Retinal pigment epithelial cell (primary cell): ENCODE data around the gene VWC2L.

ENCODE experiments used
- DNase-seq: peaks from one replicate; pipeline ENCODE4 v3.0.0-alpha.2; 2010; ENCODE audit warnings: low read depth
- H3K4me3 ChIP-seq: 2 replicates; pipeline ENCODE4 v1.5.1; 2011; ENCODE audit warnings: mild to moderate bottlenecking, low read length, control low read depth, moderate library complexity
- TF ChIP-seq, protein P1 (sequence below): conservative IDR thresholded peaks from 2 replicates; pipeline ENCODE4 v1.5.1; 2011; ENCODE audit warnings: low read depth, low read length, control low read depth, inconsistent platforms

Gene VWC2L

DNA sequence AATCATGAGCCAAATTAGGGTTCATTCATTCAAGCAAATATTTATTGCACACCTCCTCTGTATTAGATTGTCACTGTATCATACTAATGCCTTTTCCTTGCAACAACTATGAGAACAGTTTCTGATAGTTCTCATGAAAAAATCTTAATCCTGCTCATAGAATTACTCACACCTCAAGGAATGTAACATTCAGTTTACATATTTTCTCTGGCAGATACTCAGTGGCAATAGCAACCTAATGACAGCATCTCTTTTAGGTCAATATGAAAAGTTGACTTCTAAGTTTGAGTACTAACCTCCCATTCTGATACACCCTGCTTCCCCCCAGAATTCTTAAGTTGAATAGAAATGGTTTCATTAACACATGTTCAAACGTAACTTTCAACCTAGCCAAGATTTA, 132.0 kb downstream of the VWC2L start:
- no peak overlapping the region for H3K4me3 ChIP-seq
- peak; percentile 62 for DNase-seq
- TF ChIP-seq, protein P1, sequence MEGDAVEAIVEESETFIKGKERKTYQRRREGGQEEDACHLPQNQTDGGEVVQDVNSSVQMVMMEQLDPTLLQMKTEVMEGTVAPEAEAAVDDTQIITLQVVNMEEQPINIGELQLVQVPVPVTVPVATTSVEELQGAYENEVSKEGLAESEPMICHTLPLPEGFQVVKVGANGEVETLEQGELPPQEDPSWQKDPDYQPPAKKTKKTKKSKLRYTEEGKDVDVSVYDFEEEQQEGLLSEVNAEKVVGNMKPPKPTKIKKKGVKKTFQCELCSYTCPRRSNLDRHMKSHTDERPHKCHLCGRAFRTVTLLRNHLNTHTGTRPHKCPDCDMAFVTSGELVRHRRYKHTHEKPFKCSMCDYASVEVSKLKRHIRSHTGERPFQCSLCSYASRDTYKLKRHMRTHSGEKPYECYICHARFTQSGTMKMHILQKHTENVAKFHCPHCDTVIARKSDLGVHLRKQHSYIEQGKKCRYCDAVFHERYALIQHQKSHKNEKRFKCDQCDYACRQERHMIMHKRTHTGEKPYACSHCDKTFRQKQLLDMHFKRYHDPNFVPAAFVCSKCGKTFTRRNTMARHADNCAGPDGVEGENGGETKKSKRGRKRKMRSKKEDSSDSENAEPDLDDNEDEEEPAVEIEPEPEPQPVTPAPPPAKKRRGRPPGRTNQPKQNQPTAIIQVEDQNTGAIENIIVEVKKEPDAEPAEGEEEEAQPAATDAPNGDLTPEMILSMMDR = no peak

DNA sequence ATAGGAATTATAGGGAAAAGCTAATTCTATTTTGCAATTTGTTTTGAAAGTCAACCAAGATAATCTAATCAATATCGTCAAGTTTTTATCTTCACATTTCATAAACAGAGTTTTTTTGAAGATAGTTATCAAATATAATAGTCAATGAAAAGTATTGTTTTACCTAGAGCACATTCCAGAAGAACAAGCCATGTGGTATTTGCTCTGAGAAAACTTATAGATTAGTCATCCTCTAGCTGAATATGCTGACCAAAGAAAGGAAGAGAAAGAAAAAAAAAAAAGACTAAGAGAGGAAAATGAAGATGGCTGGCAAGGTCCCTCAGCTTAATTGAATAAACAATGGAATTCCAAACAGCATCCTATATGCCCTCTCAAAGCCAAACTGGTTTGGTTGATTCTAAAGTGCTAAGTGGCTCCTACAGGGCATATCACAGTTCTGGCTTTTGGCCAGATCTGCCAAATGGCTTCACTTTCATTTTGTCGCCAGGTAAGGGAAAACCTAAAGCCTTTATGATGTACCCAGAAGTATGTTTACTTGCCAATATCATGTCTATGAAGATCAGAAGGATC, 132.6 kb downstream of the VWC2L start:
- TF ChIP-seq, protein P1 = no peak
- DNase-seq = no peak
- no peak overlapping the region for H3K4me3 ChIP-seq

DNA sequence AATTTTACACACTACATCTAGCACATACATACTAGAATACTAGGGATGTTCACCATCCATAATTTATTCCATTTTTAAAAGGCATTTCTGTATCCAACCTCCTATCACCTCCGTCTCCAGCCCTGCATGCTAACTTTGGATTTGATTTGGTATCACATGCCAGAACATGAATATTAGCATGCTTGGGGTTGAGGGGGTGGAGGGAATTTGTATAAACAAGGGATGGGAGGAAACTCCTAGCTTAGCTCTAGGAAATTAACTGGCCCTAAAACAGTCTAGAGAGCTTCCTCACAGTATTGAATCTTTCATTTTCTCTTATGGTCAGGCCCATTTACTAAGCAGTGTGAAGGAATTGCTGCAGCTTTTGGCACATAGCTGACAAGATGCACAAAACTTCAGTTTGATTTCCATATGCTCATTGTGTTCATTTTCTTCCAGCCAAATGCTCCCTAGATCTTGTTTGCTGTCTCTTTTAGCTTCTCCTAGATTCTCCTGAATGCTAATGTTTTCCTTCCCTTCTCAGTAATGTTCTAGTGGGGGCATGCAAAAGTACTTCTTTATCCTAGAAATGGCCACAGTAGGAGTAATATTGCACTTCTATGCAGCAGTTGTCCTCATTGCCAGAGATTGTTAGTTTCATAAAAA, 135.2 kb downstream of the VWC2L start:
- H3K4me3 ChIP-seq = no peak overlapping the region
- DNase-seq = no peak
- TF ChIP-seq, protein P1 = no peak

DNA sequence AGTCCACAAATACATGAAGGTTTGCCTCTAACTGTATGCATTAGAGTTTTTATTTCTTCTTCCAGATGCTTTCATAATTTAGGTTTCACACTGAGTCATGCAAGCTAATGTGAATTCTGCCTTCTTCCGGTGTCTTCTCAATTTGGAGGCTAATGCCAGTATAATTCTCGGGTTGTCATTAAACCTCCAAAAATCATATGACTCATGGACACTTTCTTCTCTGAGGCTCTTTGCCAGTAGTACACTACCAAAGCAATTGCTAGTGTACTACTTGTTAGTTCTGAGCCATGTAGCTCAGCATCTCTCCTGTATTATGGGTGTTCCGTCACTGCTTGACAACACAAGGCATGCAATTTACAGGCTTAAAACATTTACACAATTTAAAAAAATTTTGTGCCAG, 137.1 kb downstream of the VWC2L start:
- DNase-seq = no peak
- TF ChIP-seq, protein P1 = no peak
- H3K4me3 ChIP-seq = no peak overlapping the region

DNA sequence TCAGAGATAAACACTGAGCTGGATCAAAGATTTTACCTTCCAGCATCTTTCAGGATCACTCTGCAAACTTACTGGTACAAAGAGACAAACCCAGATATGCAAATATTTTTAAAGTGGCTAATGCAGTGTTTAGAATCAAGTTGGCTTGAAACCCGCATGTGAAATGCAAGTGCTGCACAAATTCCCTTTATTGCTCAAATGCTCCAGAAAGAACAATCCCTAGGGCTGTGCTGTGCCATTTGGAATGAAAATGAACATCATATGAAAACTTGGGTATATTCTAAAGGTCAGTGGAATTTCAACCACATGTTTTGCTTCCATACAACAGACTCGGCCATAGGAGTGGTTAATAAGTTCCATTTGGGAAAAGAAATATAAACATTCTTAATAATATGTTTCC, 139.1 kb downstream of the VWC2L start:
- TF ChIP-seq, protein P1 = no peak
- H3K4me3 ChIP-seq = no peak overlapping the region
- DNase-seq = no peak

DNA sequence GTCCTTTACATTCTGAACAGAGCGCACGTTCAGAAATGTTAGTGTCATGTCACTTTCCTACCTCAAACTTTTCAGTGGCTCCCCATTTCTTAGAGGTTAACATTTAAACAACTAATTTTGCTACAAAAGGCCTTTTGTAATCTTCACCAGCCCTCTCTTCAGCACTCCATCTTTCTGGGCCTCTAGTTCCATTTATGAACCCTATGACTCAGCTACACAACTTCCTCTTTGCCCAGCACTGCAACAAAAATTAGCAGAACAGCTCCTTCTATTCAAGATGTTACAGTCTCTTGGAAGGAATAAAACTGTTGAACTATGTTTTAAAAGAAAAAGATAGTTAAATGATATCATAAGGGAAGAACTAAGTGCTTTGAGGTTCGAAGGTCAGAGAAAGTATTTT, 139.9 kb downstream of the VWC2L start:
- TF ChIP-seq, protein P1 = no peak
- DNase-seq = no peak

DNA sequence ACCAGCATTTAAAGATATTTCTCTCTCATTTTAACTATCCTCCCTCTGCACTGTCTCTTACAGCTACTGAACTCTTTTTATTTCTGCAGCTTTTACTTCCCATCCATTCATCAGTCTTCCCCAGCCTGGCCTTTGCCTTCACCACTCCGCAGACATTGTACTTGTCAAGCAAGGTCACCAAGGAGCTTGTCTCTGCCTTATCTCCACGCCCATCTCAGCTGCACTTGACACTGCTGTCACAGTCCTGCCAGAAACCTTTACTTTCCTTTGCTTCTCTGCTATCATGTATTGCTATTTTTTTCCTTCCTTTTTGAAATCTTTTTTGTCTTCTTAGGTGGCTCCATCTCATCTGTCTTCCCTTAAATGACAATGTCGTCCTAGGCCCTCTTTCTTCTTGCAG, 147.0 kb downstream of the VWC2L start:
- no peak for DNase-seq
- TF ChIP-seq, protein P1 = no peak
- H3K4me3 ChIP-seq = no peak overlapping the region

More for the DNA sequence above, 139.9 kb downstream of the VWC2L start:
- no peak overlapping the region for H3K4me3 ChIP-seq
